ENCODE data around the gene CRADD. TPM values are rescaled to one million over a fixed set of nuclear protein-coding genes. Genes with fewer than 3 reads are reported as not detected.

CRADD gene
- polyA plus RNA-seq, 1 of the 3 experiments (the other 2 are of a cell fraction), result 13.6 TPM

DNA sequence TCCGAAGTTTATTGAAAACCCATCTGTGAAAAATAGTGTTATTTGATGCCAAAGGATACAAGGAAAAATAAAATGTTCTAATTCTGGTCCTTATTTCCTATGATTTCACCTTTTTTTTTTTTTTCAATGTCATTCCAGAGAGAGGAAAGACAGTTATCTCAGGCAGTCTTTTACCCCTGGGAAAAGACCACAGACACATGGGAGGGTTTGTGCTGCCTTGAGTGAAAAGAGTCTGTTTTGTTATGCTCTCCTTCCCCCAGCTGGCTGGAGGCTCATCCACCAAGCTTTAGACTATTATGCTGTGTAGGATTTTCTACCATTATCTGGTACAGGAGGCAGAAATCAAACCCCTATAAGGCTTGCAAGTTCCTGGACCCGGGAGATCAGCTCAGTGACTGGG lies 151.8 kb downstream of the CRADD start:
- Histone ChIP-seq H4K20me1 (ENCODE audit: insufficient read depth) (no peaks in the 10 kb centered on the region), H3K4me2 (no peak overlapping the region), H3K27me3 (ENCODE audit: insufficient read depth) (no peaks in the 10 kb centered on the region), H3K4me1 (ENCODE audit: control insufficient read depth in 1 of 2, insufficient read depth in 2 of 2, low read depth in 1 of 2, low read length in 1 of 2) (peaks cover 0 to 14% of the 10 kb centered on the region in 2 experiments; a peak in 3 of 4 replicates), H3K9ac (no peak overlapping the region), H3K79me2 (ENCODE audit: insufficient read depth) (no peaks in the 10 kb centered on the region), H3K27ac (ENCODE audit: low read depth in 2 of 2, low read length in 1 of 2) (no peak overlapping the region), H2AFZ (ENCODE audit: low read depth) (no peak overlapping the region), H3K36me3 (replicated peaks in 1 of 2; ENCODE audit: control insufficient read depth in 1 of 2, insufficient read depth in 2 of 2, low read length in 1 of 2) (no peaks in the 10 kb centered on the region), H3K4me3 (ENCODE audit: low read depth in 2 of 2, low read length in 1 of 2) (no peak overlapping the region), H3K9me2 (no peaks in the 10 kb centered on the region), H3K9me3 (no peaks in the 10 kb centered on the region), H3F3A (replicated peaks; ENCODE audit: insufficient read depth) (no peaks in the 10 kb centered on the region)
- DNase-seq, result no peak
- TF ChIP-seq RAD21 (IDR thresholded peaks at IDR 0.05; ENCODE audit: low read length), result peak; percentile 35
- TF ChIP-seq GATA2 (CRISPR knock-in tag; IDR thresholded peaks at IDR 0.05), result no peak
- WGBS (ENCODE audit: low lambda C conversion rate), result 87% methylated on average over 2 of the region's 2 CpGs
- ChIA-PET POLR2A (no interaction called here), CTCF (interaction anchor here (0.7 to 1.5 kb wide), 5 partner anchors 10 to 326 kb away, joined by 3 to 5 read pairs (median 3); no protein-coding TSS in a partner anchor)

DNA sequence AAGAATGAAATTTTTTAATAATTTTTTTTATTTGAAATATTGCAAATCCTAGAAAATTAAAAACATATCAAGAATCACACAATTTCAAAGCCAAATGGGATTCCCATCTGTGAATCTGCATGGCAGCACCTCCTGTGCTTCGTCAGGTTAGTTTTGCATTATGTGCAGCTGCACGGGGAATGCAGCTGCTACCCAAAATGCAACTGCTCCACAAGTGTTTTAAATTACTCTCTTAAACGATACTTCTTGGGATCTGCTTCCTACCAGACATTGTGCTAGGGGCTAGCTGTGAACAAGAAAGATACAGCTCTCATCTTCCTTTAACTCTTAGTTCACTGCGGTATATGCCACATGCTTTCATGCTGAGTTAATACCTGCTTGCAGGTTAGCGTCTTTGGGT lies 154.2 kb downstream of the CRADD start:
- no peaks in the 10 kb centered on the region for H3K79me2 ChIP-seq (ENCODE audit: insufficient read depth)
- no peaks in the 10 kb centered on the region for H3K27me3 ChIP-seq (ENCODE audit: insufficient read depth)
- no peaks in the 10 kb centered on the region for H3K36me3 ChIP-seq (replicated peaks in 1 of 2; ENCODE audit: control insufficient read depth in 1 of 2, insufficient read depth in 2 of 2, low read length in 1 of 2)
- no peaks in the 10 kb centered on the region for H3F3A ChIP-seq (replicated peaks; ENCODE audit: insufficient read depth)
- CTCF ChIA-PET, result interaction anchor here (1.1 kb wide), 1 partner anchor 45 kb away, joined by 3 read pairs; no protein-coding TSS in a partner anchor
- no peak overlapping the region for H2AFZ ChIP-seq (ENCODE audit: low read depth)
- no peak for DNase-seq
- H3K9me3 ChIP-seq, result no peaks in the 10 kb centered on the region
- no peak overlapping the region for H3K4me2 ChIP-seq
- H3K27ac ChIP-seq (ENCODE audit: low read depth in 2 of 2, low read length in 1 of 2), result no peak overlapping the region; a peak in 1 of 4 replicates
- H4K20me1 ChIP-seq (ENCODE audit: insufficient read depth), result no peaks in the 10 kb centered on the region
- POLR2A ChIA-PET, result no interaction called here
- no peaks in the 10 kb centered on the region for H3K9me2 ChIP-seq
- no peak overlapping the region for H3K4me3 ChIP-seq (ENCODE audit: low read depth in 2 of 2, low read length in 1 of 2)
- peaks cover 0 to 11% of the 10 kb centered on the region in 2 experiments; a peak in 2 of 4 replicates for H3K4me1 ChIP-seq (ENCODE audit: control insufficient read depth in 1 of 2, insufficient read depth in 2 of 2, low read depth in 1 of 2, low read length in 1 of 2)
- WGBS (ENCODE audit: low lambda C conversion rate), result 66% methylated on average over 5 of the region's 5 CpGs
- H3K9ac ChIP-seq, result no peak overlapping the region
- TF ChIP-seq NRF1 (IDR thresholded peaks at IDR 0.05; ENCODE audit: low read depth, low read length) (no peak), GABPA (IDR thresholded peaks at IDR 0.05; ENCODE audit: low read depth) (no peak), GATA2 (CRISPR knock-in tag; IDR thresholded peaks at IDR 0.05) (no peak), FOXM1 (IDR thresholded peaks at IDR 0.05; ENCODE audit: low read depth) (no peak), FOSL2 (IDR thresholded peaks at IDR 0.05; ENCODE audit: borderline replicate concordance, low read depth) (no peak), CHD2 (IDR thresholded peaks at IDR 0.05; ENCODE audit: low read length, partially characterized antibody) (no peak), EZH2phosphoT487 (IDR thresholded peaks at IDR 0.05; ENCODE audit: borderline replicate concordance, low read depth) (no peak)
- TF ChIP-seq, protein P1, sequence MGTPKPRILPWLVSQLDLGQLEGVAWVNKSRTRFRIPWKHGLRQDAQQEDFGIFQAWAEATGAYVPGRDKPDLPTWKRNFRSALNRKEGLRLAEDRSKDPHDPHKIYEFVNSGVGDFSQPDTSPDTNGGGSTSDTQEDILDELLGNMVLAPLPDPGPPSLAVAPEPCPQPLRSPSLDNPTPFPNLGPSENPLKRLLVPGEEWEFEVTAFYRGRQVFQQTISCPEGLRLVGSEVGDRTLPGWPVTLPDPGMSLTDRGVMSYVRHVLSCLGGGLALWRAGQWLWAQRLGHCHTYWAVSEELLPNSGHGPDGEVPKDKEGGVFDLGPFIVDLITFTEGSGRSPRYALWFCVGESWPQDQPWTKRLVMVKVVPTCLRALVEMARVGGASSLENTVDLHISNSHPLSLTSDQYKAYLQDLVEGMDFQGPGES (IDR thresholded peaks at IDR 0.05; ENCODE audit: low read depth, low read length), result no peak

DNA sequence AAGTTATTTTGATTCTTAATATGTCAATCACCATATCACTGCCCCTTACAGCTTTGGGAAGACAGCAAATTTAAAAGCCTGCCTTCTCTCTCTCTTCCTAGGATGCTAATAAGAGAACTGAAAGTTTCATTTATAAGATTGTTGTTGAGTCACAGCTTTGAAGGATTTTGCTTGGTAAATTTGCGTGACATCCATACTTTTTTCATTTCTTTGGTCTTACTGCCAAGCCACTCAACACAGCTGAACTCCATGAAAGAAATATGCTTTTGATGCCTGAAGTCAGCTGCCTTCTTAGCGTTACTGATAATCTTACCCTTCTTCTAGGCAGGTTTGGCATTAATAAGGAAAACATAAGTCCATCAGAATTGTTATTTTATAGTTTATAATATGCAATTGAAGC lies 155.0 kb downstream of the CRADD start:
- no peak overlapping the region for H3K9ac ChIP-seq
- no peak overlapping the region for H2AFZ ChIP-seq (ENCODE audit: low read depth)
- no peaks in the 10 kb centered on the region for H3K36me3 ChIP-seq (replicated peaks in 1 of 2; ENCODE audit: control insufficient read depth in 1 of 2, insufficient read depth in 2 of 2, low read length in 1 of 2)
- CTCF ChIA-PET, result interaction anchor here (0.6 to 1.2 kb wide), 3 partner anchors 13 to 48 kb away, joined by 3 to 4 read pairs (median 3); no protein-coding TSS in a partner anchor
- H3K9me3 ChIP-seq, result no peaks in the 10 kb centered on the region
- H3K4me2 ChIP-seq, result no peak overlapping the region
- POLR2A ChIA-PET, result no interaction called here
- no peak overlapping the region for H3K27ac ChIP-seq (ENCODE audit: low read depth in 2 of 2, low read length in 1 of 2)
- no peaks in the 10 kb centered on the region for H3K79me2 ChIP-seq (ENCODE audit: insufficient read depth)
- H4K20me1 ChIP-seq (ENCODE audit: insufficient read depth), result no peaks in the 10 kb centered on the region
- TF ChIP-seq FOXM1 (IDR thresholded peaks at IDR 0.05; ENCODE audit: low read depth), result no peak
- TF ChIP-seq, protein P2, sequence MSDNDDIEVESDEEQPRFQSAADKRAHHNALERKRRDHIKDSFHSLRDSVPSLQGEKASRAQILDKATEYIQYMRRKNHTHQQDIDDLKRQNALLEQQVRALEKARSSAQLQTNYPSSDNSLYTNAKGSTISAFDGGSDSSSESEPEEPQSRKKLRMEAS (IDR thresholded peaks at IDR 0.05; ENCODE audit: low read depth), result no peak
- no peak for TF ChIP-seq YY1 (IDR thresholded peaks at IDR 0.05; ENCODE audit: low read depth)
- no peak for TF ChIP-seq TCF12 (IDR thresholded peaks at IDR 0.05)
- no peak for TF ChIP-seq TEAD4 (IDR thresholded peaks at IDR 0.05; ENCODE audit: borderline replicate concordance, insufficient read depth)
- TF ChIP-seq, protein P1 (IDR thresholded peaks at IDR 0.05; ENCODE audit: low read depth, low read length), result no peak
- WGBS (ENCODE audit: low lambda C conversion rate), result 91% methylated on average over 2 of the region's 2 CpGs
- no peak for DNase-seq
- peaks cover 0 to 11% of the 10 kb centered on the region in 2 experiments; a peak in 2 of 4 replicates for H3K4me1 ChIP-seq (ENCODE audit: control insufficient read depth in 1 of 2, insufficient read depth in 2 of 2, low read depth in 1 of 2, low read length in 1 of 2)
- no peaks in the 10 kb centered on the region for H3K27me3 ChIP-seq (ENCODE audit: insufficient read depth)
- H3F3A ChIP-seq (replicated peaks; ENCODE audit: insufficient read depth), result no peaks in the 10 kb centered on the region
- no peaks in the 10 kb centered on the region for H3K9me2 ChIP-seq
- H3K4me3 ChIP-seq (ENCODE audit: low read depth in 2 of 2, low read length in 1 of 2), result no peak overlapping the region
